Activated CD4-positive, CD25-positive, alpha-beta regulatory T cell treated with anti-CD3 and anti-CD28 coated beads, Interleukin-2, amount 50 U/mL, for 72 hours (primary cell): ENCODE measurements around the gene PROC.
"Not testable (repeated sequence)": the region's sequence is repeated elsewhere in the genome, so short reads cannot be mapped to it uniquely, and the experiment has no call there.

Experiments
- DNase-seq: peaks from one replicate; pipeline ENCODE4 v3.0.0; 2021

PROC gene

GRCh38 chr2:127397568-127398238, 20.5 kb upstream of the PROC start:
- no peak for DNase-seq

DNA sequence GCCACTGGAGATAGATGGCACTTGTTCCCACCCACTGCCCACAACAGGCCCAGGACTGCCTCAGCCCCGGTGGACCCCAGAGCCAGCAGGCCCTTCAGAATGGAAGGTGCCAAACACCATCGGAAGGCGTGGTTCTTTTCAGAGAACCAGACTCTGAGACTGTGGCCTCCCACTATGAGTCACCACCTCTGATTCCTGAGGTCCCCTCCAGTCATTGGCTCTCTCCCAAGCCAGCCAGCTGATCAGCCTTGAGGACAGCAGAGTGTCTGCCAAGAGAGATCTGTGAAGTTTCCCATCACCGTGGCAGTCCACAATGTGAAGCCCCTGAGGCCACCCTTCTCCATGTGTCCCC, 20.0 kb upstream of the PROC start:
- no peak for DNase-seq

DNA sequence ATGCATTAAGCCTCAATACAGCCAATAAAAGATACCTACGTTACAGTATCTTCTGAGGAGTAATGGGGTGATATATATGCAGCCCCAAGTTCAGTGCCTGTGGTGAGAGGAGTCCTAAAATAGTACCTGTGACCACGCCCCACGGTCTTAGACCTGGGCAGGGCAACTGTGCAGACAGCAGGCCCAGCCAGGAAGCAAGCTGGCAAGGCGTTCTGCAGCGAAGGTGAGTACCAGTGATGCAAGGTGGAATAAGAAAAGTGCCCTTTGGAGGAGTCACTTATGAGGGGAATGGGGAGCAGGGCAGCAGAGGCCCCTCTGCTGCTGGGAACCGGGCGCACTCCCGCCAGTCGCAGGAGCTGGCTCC, 17.7 kb upstream of the PROC start:
- no peak for DNase-seq

- DNase-seq, result no peak
Observed at GRCh38 chr2:127400897-127401756, 17.1 kb upstream of the PROC start.

GRCh38 chr2:127401757-127402695, 16.2 kb upstream of the PROC start:
- no peak for DNase-seq

GRCh38 chr2:127403460-127403859, 14.8 kb upstream of the PROC start:
- DNase-seq, result no peak

- DNase-seq, result no peak
Observed at GRCh38 chr2:127404466-127405254, 13.6 kb upstream of the PROC start.

DNA sequence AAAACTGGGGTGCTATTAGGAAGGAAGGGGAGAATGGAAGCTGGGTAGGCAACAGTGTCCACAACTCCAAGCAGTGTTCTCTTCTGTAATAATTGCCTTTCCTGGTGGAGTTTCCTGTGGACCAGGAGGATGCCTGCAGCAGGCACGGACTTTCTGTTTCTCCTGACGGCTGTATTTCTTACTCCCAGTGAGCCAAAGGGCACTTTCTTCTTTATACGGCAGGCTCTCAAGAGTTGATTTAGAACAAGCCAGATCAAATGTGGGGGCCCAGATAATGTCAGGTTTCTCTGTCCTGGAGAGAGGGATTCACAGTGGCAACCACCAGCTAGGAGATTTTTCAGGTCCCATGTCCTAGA, 13.0 kb upstream of the PROC start:
- DNase-seq, result no peak

DNA sequence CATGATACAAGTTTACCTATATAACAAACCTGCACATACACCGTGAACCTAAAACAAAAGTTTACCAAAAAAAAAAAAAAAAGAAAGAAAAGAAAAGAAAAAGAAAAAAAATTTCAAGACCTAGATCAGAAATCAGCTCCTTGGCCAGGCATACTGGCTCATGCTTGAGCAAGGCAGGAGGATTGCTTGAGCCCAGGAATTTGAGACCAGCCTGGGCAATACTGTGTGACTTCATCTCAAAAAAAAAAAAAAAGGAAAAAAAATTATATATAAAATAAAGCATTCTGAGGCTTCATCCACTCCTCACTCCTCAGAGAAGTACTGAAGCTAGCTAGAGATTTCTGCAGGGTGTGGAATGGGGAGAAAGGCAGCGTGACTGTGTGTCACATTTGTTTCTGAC, 11.8 kb upstream of the PROC start:
- DNase-seq, result no peak

DNA sequence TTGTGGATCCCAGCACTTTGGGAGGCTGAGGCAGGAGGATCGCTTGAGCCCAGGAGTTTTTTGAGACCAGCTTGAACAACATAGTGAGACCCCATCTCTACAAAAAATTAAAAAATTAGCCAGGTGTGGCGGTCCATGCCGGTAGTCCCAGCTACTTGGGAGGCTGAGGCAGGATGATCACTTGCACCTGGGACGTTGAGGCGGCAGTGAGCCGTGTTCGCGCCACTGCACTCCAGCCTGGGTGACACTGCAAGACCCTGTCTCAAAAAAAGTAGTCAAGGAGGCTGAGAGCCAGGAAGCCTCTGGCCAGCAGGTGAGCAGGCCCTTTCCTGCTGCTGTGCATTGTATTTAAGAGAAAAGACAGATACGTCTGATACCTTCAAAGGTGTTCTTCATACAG, 11.1 kb upstream of the PROC start:
- no peak for DNase-seq

DNA sequence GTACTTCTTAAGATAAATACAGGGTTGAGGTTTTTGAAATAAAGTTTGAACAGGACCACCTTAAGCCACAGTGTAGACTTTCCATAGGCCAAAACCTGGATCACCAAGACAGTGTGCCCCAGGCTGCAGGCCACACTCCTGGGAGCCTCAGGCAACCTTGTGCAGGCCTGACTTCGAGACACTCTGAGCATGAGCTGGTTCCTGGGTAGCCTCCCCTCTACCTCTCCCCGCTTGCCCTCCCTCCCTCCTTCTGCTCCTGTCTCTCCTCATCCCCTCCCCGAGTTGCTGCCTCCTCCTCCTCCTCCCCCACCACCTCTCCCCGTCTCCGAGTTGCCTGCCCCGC, 10.6 kb upstream of the PROC start:
- DNase-seq, result no peak

GRCh38 chr2:127408004-127408806, 10.0 kb upstream of the PROC start:
- peak; percentile 91 for DNase-seq

- DNase-seq, result no peak
Observed at GRCh38 chr2:127408807-127409099, 9.5 kb upstream of the PROC start.

- not testable (repeated sequence) for DNase-seq
Observed at GRCh38 chr2:127409716-127410115, 8.5 kb upstream of the PROC start.

GRCh38 chr2:127410871-127411652, 7.2 kb upstream of the PROC start:
- DNase-seq, result no peak

- DNase-seq, result no peak
Observed at GRCh38 chr2:127411653-127412369, 6.4 kb upstream of the PROC start.

GRCh38 chr2:127413200-127413599, 5.0 kb upstream of the PROC start:
- DNase-seq, result no peak

DNA sequence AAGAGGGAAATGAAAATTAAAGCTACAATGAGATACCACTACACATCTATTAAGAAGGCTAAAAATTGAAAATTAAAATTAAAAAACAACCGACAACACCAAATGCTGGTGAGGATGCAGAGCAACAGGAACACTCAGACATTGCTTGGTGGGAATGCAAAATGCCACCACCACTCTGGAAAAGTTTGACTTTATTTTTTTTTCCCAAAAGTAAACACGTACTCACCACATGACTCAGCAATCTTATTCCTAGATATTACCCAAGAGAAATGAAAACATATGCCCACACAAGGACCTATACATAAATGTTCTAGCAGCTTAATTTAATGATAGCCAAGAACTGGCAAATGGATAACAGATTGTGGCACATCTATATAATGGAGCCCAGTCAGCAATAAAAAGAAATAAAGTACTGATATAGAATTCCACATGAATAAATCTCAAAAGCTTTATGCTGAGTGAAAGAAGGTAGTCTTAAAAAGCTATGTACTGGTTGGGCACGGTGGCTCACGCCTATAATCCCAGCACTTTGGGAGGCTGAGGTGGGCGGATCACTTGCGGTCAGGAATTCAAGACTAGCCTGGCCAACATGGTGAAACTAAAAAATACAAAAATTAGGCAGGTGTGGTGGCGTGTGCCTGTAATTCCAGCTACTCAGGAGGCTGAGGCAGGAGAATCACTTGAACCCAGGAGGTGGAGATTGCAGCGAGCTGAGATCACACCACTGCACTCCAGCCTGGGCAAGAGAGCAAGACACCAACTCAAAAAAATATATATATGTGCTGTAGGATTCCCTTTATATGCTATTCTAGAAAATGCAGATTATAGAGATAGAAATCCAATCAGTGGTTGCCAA, 4.2 kb upstream of the PROC start:
- DNase-seq, result no peak
